GM18867 (cell line): ENCODE results near the gene ARHGAP44.

Experiments
- ATAC-seq: cut with Tn5 transposase; IDR thresholded peaks from one replicate; pipeline ENCODE4 v1.9.1; 2021; ENCODE audit warnings: mild to moderate bottlenecking, moderate library complexity; ENCODE audit not compliant: unreplicated experiment

The ARHGAP44 gene, protein sequence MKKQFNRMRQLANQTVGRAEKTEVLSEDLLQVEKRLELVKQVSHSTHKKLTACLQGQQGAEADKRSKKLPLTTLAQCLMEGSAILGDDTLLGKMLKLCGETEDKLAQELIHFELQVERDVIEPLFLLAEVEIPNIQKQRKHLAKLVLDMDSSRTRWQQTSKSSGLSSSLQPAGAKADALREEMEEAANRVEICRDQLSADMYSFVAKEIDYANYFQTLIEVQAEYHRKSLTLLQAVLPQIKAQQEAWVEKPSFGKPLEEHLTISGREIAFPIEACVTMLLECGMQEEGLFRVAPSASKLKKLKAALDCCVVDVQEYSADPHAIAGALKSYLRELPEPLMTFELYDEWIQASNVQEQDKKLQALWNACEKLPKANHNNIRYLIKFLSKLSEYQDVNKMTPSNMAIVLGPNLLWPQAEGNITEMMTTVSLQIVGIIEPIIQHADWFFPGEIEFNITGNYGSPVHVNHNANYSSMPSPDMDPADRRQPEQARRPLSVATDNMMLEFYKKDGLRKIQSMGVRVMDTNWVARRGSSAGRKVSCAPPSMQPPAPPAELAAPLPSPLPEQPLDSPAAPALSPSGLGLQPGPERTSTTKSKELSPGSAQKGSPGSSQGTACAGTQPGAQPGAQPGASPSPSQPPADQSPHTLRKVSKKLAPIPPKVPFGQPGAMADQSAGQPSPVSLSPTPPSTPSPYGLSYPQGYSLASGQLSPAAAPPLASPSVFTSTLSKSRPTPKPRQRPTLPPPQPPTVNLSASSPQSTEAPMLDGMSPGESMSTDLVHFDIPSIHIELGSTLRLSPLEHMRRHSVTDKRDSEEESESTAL

DNA sequence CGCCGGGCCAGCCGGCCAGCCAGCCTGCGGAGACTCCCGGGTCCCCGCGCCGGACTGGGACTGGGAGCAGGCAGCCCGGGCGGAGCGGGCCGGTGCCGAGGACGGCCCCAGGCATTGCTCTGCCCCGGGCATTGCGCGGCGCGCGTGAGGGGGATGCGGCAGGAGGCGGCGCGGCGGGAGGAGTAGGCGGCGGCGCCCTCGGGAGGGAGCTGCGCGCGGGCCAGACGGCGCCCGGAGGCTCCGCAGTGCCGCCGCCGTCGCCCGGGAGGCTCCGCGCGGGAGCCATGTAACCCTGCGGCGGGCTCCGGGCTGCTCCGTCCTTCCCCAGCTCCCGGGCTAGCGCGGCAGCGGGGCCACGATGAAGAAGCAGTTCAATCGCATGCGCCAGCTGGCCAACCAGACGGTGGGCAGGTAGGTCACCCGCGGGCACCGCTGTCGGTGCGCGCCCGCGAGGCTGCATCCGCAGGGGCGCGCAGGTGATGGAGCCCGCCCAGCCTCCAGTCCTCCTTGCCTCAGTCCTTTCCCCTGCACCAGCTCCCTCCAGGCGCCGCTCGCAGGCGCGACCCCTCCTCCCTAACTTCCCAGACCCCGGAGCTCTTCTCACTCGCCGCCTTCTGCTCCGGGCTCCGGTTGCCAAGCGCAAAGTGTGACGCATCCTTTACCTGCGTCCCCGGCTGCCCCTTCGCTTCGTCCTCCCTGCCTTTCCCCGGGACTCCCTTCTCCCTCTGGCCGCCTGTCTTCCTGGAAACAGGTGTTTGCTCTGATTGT, at the start of gene ARHGAP44:
ARHGAP44 (plus strand) TSS at position 18 of the 768 bp plus-strand sequence; CDS start at position 359, 341 bp downstream.
- peak; percentile 85 for ATAC-seq

- ATAC-seq = no peak
These were observed 49.8 kb upstream of the ARHGAP44 start for GRCh38 chr17:12739500-12739899.

- ATAC-seq = no peak
These were observed 46.3 kb upstream of the ARHGAP44 start for GRCh38 chr17:12743046-12743445.

GRCh38 chr17:12744298-12744697, 45.0 kb upstream of the ARHGAP44 start:
- ATAC-seq = no peak

GRCh38 chr17:12744786-12745185, 44.5 kb upstream of the ARHGAP44 start:
- no peak for ATAC-seq

- ATAC-seq = no peak
These were observed 43.8 kb upstream of the ARHGAP44 start for GRCh38 chr17:12745486-12745885.

GRCh38 chr17:12756786-12757185, 32.5 kb upstream of the ARHGAP44 start:
- ATAC-seq = no peak

GRCh38 chr17:12759090-12759489, 30.2 kb upstream of the ARHGAP44 start:
- no peak for ATAC-seq

- ATAC-seq = no peak
These were observed 23.8 kb upstream of the ARHGAP44 start for GRCh38 chr17:12765548-12765947.

- no peak for ATAC-seq
These were observed 21.0 kb upstream of the ARHGAP44 start for GRCh38 chr17:12768255-12768654.

GRCh38 chr17:12769981-12770380, 19.3 kb upstream of the ARHGAP44 start:
- ATAC-seq = no peak

DNA sequence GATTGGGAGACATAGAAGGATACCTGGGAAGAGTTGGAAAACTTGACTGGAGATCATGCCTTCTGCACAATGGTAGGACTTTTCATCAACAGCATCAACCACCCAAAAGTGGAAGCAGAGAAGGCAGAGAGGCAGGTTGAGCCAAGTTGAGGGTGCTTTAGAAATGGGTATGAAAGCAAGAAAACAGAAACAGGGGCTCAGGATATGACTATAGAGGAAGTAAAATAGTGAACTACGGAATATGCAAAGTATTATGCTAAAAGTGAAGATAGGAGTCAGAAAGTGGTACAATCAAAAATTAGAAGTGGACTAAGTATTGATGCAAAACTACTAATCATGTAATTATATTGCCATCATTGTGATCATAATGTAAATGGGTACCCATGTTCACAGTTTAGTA, 16.1 kb upstream of the ARHGAP44 start:
- ATAC-seq = no peak

DNA sequence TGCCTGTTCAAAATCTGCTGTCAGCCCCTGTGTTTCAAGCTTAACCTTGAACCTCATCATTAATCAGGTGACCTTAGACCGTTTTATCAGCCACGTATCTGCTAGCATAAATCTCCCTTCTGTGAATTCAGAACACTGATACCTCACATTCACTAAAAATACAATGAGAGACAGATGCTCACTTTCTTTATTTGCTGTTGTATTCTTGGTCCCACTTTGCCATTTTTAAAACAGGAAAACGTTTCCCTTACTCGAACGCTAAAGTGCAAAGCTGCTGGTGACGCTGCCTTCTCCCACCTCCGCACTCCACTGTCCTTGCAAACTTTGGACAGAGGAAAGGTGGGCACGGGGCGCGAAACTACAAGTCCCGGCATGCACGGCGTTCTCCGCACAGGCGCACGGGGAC, 220 bp upstream of the ARHGAP44 start:
- ATAC-seq = peak; percentile 97

- no peak for ATAC-seq
These were observed 1.2 kb downstream of the ARHGAP44 start for GRCh38 chr17:12790249-12791106.

DNA sequence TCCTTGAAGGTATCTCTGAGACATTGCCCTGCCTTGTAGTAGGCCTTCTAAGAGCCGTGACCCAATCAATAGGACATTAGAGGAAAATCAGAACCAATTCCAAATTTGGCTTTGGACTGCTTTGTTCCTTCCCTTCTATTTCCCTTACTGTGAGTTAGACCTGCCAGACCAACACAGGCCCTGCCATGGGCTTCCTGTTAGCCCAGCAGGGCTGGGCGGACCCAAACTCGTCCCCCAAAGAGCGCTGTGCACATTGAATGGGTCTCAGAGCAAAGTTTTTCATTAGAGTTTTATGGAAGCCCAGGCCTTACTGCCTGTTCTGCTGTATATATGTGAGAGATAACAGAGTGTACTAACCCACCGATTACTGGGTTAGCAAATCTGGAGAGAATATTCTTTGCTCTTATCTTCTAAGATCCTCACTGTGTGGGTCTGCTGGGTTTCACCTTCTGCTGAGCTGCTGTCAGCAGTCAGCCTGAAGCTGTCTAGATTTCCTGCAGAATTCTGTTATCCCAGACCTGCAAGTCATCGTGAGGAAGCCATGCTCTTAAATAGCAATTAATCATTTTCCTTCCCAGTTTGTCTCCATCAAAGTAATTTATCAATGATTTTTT, 5.7 kb downstream of the ARHGAP44 start:
- ATAC-seq = no peak

DNA sequence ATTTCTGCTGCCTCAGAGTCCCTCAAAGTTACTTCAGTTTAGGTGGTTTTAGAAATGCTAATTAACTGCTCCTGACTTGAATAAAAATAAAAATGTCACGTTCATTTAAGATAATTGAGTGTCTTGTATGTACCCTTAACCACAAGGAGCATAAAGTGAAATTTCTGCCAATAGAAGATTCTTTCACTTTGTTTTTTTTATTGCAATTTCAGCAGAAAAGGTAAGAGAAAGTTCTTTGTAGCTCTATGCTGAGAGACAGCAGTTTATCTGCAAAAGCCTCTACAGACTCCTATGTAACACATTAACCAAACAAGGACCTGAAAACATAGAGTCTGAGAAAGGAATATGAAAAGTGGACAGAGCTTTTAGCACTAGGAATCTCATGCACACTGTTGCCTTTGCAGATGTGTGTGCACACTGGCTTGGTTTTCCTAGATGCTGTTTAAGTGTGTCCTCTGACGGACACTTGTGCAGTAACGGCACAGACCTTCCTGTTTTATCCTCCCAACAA, 11.6 kb downstream of the ARHGAP44 start:
- no peak for ATAC-seq

GRCh38 chr17:12806630-12807029, 17.3 kb downstream of the ARHGAP44 start:
- no peak for ATAC-seq

DNA sequence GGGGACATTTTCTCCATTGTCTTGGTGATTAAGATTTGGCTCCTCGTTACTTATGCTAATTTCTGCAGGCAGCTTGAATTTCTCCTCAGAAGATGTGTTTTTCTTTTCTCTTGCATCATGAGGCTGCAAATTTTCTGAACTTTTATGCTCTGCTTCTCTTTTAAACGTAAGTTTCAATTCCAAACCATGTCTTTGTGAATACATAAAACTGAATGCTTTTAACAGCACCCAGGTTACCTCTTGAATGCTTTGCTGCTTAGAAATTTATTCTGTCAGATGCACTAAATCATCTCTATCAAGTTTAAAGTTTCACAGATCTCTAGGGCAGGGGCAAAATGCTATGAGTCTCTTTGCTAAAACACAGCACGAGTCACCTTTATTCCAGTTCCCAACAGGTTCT, 19.4 kb downstream of the ARHGAP44 start:
- ATAC-seq = no peak

DNA sequence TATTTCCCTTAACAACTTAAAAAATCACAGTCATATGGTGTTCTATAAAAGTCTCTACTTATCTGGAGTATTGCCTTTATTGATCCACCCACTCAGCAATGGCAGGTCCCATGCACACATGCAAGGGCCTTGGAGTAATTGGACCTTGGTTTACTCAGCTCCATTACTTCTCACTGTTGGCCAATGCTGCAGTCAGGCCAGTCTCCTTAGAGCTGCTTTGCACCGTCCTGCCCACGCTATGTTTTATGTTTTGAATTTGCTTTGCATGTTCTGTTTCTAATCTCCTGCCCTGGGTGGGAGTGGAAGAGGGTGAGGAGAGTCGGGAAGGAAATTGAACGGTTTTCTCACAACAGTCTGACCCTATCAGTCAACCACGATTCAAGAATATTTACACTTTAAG, 23.6 kb downstream of the ARHGAP44 start:
- ATAC-seq = no peak

DNA sequence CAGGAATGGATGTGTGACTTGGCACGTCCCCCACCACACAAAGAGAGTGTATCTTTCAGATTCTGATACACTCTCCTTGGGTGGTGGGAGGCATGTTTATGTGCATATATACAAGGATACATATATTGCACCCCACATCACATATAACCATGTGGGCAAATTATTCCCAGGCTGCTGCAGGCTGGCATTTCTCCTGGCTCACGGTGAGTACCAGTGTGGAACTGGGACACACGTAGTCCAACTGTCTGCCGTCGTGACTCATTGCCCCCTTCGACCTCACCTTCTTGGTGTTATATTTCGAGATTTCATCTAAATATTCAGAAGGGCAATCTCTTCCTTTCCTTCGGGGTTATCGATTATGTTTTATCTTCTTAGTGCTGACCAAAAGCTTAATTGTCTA, 24.4 kb downstream of the ARHGAP44 start:
- ATAC-seq = no peak
